Fibroblast of skin of right biceps (primary cell): ENCODE results near the gene PDCD10.

Experiments
- DNase-seq: peaks from one replicate; pipeline ENCODE4 v3.0.0-alpha.2; 2013

Gene PDCD10

GRCh38 chr3:167671878-167672427 lies 62.7 kb downstream of the PDCD10 start:
- DNase-seq = no peak

- no peak for DNase-seq
These were observed 65.0 kb downstream of the PDCD10 start for GRCh38 chr3:167669699-167670098.

GRCh38 chr3:167668651-167669050 lies 66.0 kb downstream of the PDCD10 start:
- DNase-seq = no peak

- no peak for DNase-seq
These were observed 68.1 kb downstream of the PDCD10 start for GRCh38 chr3:167666563-167666962.

GRCh38 chr3:167662919-167663400 lies 71.7 kb downstream of the PDCD10 start:
- DNase-seq = no peak

- DNase-seq = no peak
These were observed 76.9 kb downstream of the PDCD10 start for GRCh38 chr3:167657684-167658225.

GRCh38 chr3:167656821-167657220 lies 77.9 kb downstream of the PDCD10 start:
- DNase-seq = no peak

GRCh38 chr3:167653760-167654159 lies 80.9 kb downstream of the PDCD10 start, which contains the start of gene WDR49:
WDR49 (minus strand) TSS chr3:167653942; CDS start chr3:167653425, 517 bp downstream.
- no peak for DNase-seq

GRCh38 chr3:167653155-167653554 lies 81.5 kb downstream of the PDCD10 start:
- DNase-seq = no peak

- no peak for DNase-seq
These were observed 82.9 kb downstream of the PDCD10 start for GRCh38 chr3:167651826-167652225.

GRCh38 chr3:167650459-167650858 lies 84.2 kb downstream of the PDCD10 start:
- no peak for DNase-seq

GRCh38 chr3:167649746-167650145 lies 84.9 kb downstream of the PDCD10 start:
- DNase-seq = no peak

GRCh38 chr3:167644611-167645010 lies 90.1 kb downstream of the PDCD10 start:
- DNase-seq = no peak
